Measurements from ENCODE around the gene SOAT2.

Gene SOAT2

GRCh38 chr12:53102883-53103807, at the start of gene SOAT2:
SOAT2 (plus strand) TSS chr12:53103486; CDS start chr12:53103578, 92 bp downstream.
- peak; percentile 56 for DNase-seq

GRCh38 chr12:53054112-53054878, 49.0 kb upstream of the SOAT2 start:
- DNase-seq: peak; percentile 96

GRCh38 chr12:53055471-53056266, 47.6 kb upstream of the SOAT2 start:
- DNase-seq: no peak

GRCh38 chr12:53056296-53056695, 47.0 kb upstream of the SOAT2 start:
- no peak for DNase-seq

- DNase-seq: no peak
These were observed 46.4 kb upstream of the SOAT2 start for GRCh38 chr12:53056901-53057300.

GRCh38 chr12:53057816-53058500, 45.3 kb upstream of the SOAT2 start:
- DNase-seq: no peak

GRCh38 chr12:53058674-53059433, 44.4 kb upstream of the SOAT2 start:
- DNase-seq: no peak

GRCh38 chr12:53059434-53060063, 43.7 kb upstream of the SOAT2 start:
- no peak for DNase-seq

- DNase-seq: no peak
These were observed 43.1 kb upstream of the SOAT2 start for GRCh38 chr12:53060064-53060720.

- no peak for DNase-seq
These were observed 42.5 kb upstream of the SOAT2 start for GRCh38 chr12:53060721-53061276.

GRCh38 chr12:53061404-53062010, 41.8 kb upstream of the SOAT2 start:
- no peak for DNase-seq

- DNase-seq: no peak
These were observed 41.0 kb upstream of the SOAT2 start for GRCh38 chr12:53062011-53062961.

GRCh38 chr12:53062977-53063707, 40.1 kb upstream of the SOAT2 start:
- no peak for DNase-seq

- no peak for DNase-seq
These were observed 39.3 kb upstream of the SOAT2 start for GRCh38 chr12:53063708-53064612.

GRCh38 chr12:53064613-53065436, 38.5 kb upstream of the SOAT2 start:
- DNase-seq: no peak

GRCh38 chr12:53065470-53065869, 37.8 kb upstream of the SOAT2 start:
- DNase-seq: no peak

Data from stimulated activated CD4-positive, alpha-beta T cell treated with anti-CD3 and anti-CD28 coated beads, Interleukin-15, amount 100 ng/mL, for 24 hours (primary cell).